NCI-H226 (cell line): Measurements from ENCODE around the gene SCMH1.
"Not testable (repeated sequence)": the region's sequence is repeated elsewhere in the genome, so short reads cannot be mapped to it uniquely, and the experiment has no call there.

ENCODE experiments used
- DNase-seq: peaks from one replicate; pipeline ENCODE4 v3.0.0-alpha.2; 2015

The SCMH1 gene

GRCh38 chr1:41246568-41246967 lies 4.5 kb upstream of the SCMH1 start:
- DNase-seq = no peak

GRCh38 chr1:41245659-41246058 lies 3.6 kb upstream of the SCMH1 start:
- DNase-seq = peak; percentile 40

GRCh38 chr1:41243079-41243385 lies 926 bp upstream of the SCMH1 start:
- DNase-seq = no peak

GRCh38 chr1:41242342-41243078 lies 404 bp upstream of the SCMH1 start:
- DNase-seq = no peak

- DNase-seq = no peak
Measured at GRCh38 chr1:41241354-41241748, 755 bp downstream of the SCMH1 start.

GRCh38 chr1:41240781-41241353 lies 1.2 kb downstream of the SCMH1 start:
- DNase-seq = no peak

GRCh38 chr1:41239988-41240610 lies 2.0 kb downstream of the SCMH1 start:
- DNase-seq = peak; percentile 48

GRCh38 chr1:41238311-41238988 lies 3.7 kb downstream of the SCMH1 start:
- DNase-seq = peak; percentile 35

- no peak for DNase-seq
Measured at GRCh38 chr1:41236781-41237180, 5.3 kb downstream of the SCMH1 start.

GRCh38 chr1:41235893-41236292 lies 6.2 kb downstream of the SCMH1 start:
- no peak for DNase-seq

GRCh38 chr1:41233708-41234107 lies 8.4 kb downstream of the SCMH1 start:
- DNase-seq = no peak

- no peak for DNase-seq
Measured at GRCh38 chr1:41232305-41232704, 9.8 kb downstream of the SCMH1 start.

GRCh38 chr1:41230656-41231055 lies 11.4 kb downstream of the SCMH1 start:
- no peak for DNase-seq

- DNase-seq = not testable (repeated sequence)
Measured at GRCh38 chr1:41229219-41229618, 12.9 kb downstream of the SCMH1 start.

- DNase-seq = no peak
Measured at GRCh38 chr1:41226815-41227434, 15.2 kb downstream of the SCMH1 start.

GRCh38 chr1:41225495-41225894 lies 16.6 kb downstream of the SCMH1 start:
- no peak for DNase-seq

GRCh38 chr1:41222496-41222895 lies 19.6 kb downstream of the SCMH1 start:
- no peak for DNase-seq

GRCh38 chr1:41221995-41222394 lies 20.1 kb downstream of the SCMH1 start:
- DNase-seq = no peak

- no peak for DNase-seq
Measured at GRCh38 chr1:41218152-41218551, 24.0 kb downstream of the SCMH1 start.

- DNase-seq = no peak
Measured at GRCh38 chr1:41217441-41217840, 24.7 kb downstream of the SCMH1 start.

- no peak for DNase-seq
Measured at GRCh38 chr1:41215623-41216022, 26.5 kb downstream of the SCMH1 start.

GRCh38 chr1:41213341-41213740 lies 28.8 kb downstream of the SCMH1 start:
- DNase-seq = no peak

- not testable (repeated sequence) for DNase-seq
Measured at GRCh38 chr1:41211608-41212007, 30.5 kb downstream of the SCMH1 start.

GRCh38 chr1:41207053-41207452 lies 35.1 kb downstream of the SCMH1 start:
- not testable (repeated sequence) for DNase-seq
